Measurements from ENCODE around the gene LILRB5. TPM values are rescaled to one million over a fixed set of nuclear protein-coding genes. Genes with fewer than 3 reads are reported as not detected.
A peak's percentile ranks its signal among the peaks of the same experiment; 100 is the strongest.
"Not testable (repeated sequence)": the region's sequence is repeated elsewhere in the genome, so short reads cannot be mapped to it uniquely, and the experiment has no call there.

Gene LILRB5
- polyA plus RNA-seq, 4 donors, result 2.4 to 10.9 (median 2.8) TPM

DNA sequence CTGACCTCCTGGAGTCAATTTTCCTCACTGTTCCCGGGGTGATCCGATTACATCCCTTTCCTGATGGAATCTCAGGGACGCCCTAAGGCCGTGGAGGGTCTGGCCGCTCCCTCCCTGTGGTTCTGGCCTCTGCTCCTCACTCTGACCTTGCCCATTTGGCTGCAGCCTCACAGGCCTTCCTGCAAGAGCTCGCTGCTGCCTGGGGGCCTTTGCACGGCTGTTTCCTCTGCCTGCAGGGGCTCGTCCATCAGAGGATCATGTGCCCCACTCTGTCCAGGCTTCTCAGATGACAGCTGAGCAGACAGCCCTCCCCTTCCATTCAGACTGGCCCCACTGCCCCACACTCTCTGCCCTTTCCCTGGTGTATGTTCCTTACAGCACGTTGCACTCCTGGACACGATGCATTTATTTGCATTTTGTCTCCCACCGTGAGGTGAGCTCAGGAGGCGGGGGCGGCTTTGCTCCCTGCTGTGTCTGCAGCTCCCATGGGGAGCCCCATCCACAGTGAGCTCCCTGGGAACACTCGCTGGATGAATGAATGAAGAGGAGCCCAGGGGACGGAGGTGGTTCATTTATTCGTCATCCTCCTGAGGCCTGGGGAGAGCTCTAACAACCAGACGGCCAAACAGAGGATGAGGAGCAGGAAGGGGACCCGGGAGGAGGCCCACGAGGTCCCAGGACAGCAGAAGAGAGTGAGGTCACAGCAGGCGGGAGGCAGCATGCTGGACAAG is 39.4 kb downstream of the LILRB5 start:
- DNase-seq (ENCODE audit: low read depth in 4 of 4, low spot score in 3 of 4), result not testable (repeated sequence)

- no peak for DNase-seq (ENCODE audit: low read depth in 4 of 4, low spot score in 3 of 4)
Measured at GRCh38 chr19:54216869-54217268, 40.2 kb downstream of the LILRB5 start.

- DNase-seq (ENCODE audit: low read depth in 4 of 4, low spot score in 3 of 4), result not testable (repeated sequence)
Measured at GRCh38 chr19:54214734-54215133, 42.3 kb downstream of the LILRB5 start.

DNA sequence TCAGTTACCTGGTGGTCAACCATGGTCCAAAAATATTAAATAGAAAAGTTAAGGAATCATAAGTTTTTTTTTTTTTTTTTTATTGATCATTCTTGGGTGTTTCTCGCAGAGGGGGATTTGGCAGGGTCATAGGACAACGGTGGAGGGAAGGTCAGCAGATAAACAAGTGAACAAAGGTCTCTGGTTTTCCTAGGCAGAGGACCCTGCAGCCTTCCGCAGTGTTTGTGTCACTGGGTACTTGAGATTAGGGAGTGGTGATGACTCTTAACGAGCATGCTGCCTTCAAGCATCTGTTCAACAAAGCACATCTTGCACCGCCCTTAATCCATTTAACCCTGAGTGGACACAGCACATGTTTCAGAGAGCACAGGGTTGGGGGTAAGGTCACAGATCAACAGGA is 42.9 kb downstream of the LILRB5 start:
- DNase-seq (ENCODE audit: low read depth in 4 of 4, low spot score in 3 of 4), result not testable (repeated sequence)

DNA sequence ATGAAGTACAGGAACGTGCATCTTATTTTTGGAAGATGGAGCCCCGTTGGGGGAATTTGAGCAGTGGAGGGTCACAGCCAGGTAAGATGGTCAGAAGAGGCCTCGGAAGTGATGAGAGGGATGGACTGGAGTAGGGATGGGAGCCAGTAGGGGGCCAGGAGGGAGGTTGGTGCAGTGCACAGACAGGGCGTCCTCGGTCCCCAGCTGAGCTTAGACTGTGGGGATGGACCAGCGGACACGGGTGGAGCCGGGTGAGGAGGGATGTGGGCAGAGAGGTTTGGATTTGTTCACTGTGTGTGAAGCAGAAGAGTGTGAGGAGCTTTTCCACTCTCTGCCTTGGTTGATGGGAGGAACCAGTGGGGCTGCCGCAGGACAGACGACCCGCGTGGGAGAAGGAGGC is 45.8 kb downstream of the LILRB5 start:
- no peak for DNase-seq (ENCODE audit: low read depth in 4 of 4, low spot score in 3 of 4)

GRCh38 chr19:54209811-54210494 is 47.1 kb downstream of the LILRB5 start:
- peak in 2 of 4 donors; percentile 60 to 73 for DNase-seq (ENCODE audit: low read depth in 4 of 4, low spot score in 3 of 4)

DNA sequence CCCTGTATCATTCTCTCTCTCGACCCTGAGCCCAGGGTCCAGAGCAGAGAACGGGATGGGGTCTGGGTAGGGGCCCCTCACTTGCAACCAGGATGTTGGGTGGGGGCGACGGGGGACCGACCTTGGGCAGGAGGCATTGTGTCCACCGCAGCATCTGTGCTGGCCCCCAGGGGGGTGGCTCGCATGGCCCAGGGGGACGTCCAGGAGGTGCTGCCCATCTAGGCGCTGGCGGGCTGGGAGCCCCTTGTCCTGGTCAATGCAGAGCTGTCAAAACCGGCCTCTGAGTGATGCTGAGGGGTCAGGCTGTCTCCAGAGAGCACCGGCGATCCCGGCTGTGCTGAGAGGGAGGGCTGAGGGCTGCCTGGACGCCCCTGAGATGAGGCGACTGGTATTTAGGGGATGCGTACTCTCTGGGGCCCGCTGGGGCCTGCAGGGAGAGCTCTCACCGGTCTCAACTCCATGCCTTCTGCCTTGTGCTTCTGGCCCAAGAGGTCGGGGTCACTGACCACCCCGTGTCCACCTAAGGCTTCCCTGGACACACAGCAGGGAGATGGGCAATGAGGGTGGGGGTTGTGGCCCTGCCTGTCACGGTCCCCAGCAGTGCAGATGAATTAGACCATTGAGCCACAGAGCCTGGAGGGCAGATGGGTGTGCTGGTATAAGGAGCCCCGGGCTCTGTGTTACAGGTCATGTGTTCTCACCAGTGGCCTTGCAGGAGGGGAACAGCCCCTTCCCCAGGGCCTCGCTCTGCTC is 47.8 kb downstream of the LILRB5 start:
- no peak for DNase-seq (ENCODE audit: low read depth in 4 of 4, low spot score in 3 of 4)

- DNase-seq (ENCODE audit: low read depth in 4 of 4, low spot score in 3 of 4), result no peak
Measured at GRCh38 chr19:54208784-54209057, 48.4 kb downstream of the LILRB5 start.

DNA sequence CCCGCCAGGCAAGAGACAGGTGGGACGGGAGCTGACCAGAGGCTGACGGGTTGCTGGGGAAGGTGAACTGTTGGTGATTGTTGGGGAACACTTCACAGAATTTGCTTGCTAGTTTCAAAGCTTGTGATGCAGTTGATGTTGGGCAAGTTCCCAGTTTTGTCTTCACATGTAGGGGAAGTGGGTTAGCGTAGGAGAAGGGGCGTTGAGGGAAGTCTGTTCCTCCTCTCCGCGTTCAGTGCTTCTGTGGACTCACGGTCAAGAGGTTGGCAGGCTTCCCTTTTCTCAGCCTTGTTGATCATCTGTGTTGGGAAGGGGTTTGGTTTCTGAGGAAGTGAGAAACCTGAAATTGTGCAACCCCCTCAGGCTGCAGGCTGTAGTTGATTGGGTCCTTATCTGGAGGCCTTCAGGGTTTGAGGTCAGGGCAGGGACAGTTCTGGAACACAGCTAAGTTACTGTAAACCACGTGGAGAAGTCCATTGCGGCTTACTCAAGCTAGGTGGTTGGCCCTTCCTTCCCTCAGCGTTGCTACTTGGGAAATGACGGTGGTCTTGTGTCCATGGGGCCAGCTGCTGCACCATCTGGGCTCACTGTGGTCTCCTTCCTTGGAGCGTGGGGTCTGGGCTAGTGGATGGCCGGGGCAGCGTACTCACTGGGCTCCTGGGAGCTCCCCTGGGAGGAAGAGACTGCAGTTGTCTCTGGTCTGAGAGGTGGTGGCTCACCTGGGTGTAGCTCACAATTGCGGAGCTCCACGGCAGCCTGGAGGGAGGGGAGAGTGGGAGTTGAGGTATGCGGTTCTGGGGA is 48.9 kb downstream of the LILRB5 start:
- no peak for DNase-seq (ENCODE audit: low read depth in 4 of 4, low spot score in 3 of 4)

DNA sequence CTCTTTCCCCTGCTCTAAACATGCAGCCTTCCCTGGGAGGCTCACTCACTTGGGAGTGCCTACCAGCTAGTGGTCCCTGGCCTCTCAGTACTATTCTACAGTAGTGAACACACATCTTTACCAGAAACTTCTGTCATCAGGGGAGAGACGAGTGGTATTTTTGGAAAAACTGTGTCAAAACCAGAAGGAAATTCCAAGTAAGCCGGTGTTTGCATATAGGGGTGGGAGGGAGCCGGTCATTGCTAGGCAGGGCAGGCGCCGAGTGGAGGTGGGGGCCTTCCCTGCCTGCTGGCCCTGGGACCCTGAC is 49.4 kb downstream of the LILRB5 start:
- no peak for DNase-seq (ENCODE audit: low read depth in 4 of 4, low spot score in 3 of 4)

DNA sequence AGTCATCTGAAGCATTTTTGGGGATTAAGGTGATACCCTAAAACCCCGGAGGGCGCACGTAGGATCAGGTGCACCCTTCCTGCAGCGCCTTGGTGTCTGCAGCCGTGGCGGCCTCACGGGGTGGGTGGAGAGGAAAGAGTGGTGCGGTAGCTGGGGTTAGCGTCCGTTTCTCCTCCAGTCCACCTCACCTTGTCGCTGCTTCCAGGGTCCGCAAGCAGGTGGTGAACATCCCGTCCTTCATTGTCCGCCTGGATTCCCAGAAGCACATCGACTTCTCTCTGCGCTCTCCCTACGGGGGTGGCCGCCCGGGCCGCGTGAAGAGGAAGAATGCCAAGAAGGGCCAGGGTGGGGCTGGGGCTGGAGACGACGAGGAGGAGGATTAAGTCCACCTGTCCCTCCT is 49.9 kb downstream of the LILRB5 start:
- not testable (repeated sequence) for DNase-seq (ENCODE audit: low read depth in 4 of 4, low spot score in 3 of 4)

DNA sequence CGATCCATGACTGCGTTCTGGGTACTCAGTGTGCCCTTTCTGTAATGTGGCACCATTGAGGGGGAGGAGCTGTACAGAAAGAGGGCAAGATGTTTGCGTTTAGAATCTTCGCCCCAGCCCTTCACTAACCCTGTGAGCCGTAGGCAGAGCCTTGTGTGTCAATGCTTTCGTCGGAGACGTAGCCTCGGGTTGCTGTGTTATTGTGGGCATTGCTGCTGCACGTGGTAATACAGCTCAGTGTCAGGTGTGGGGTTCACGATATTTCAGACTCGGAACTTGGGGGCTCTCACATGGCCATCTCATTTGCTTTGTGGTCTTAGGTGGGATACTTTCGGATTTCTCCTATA is 50.3 kb downstream of the LILRB5 start:
- DNase-seq (ENCODE audit: low read depth in 4 of 4, low spot score in 3 of 4), result no peak

GRCh38 chr19:54206030-54206830 is 50.8 kb downstream of the LILRB5 start:
- DNase-seq (ENCODE audit: low read depth in 4 of 4, low spot score in 3 of 4), result no peak

DNA sequence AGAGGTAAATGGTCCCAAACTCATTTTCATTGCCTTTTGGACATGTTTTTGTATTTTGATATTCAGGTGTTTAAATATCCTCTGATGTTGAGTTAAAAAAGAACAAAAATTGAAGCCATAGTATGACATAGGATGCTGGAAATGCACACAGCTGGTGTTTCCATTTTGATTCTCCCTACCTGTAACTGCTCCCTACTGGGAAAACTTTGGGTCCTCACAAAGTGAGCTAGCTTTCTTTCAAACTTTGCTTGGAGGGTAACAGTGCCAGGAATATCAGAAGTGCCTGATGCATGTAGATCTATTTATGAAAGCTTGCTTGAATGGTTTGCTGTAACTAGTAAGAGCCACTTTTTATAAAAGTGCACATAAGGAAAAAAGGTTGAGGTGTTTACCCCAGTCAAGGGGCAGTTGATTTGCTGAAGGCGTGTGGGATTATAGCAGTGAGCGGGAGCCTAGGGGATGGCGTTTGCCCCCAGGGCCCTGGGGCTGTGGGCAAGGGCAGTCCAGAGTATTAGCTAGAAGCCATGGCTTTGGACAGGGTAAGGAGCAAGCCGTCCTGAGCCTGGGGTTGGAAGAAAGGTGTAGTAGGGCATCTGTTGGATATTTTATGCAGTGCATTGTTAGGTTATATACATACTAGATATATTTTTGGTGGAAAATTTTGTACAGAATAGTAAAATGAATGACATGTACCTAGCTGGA is 52.2 kb downstream of the LILRB5 start:
- no peak for DNase-seq (ENCODE audit: low read depth in 4 of 4, low spot score in 3 of 4)

- no peak for DNase-seq (ENCODE audit: low read depth in 4 of 4, low spot score in 3 of 4)
Measured at GRCh38 chr19:54203151-54203611, 53.9 kb downstream of the LILRB5 start.

DNA sequence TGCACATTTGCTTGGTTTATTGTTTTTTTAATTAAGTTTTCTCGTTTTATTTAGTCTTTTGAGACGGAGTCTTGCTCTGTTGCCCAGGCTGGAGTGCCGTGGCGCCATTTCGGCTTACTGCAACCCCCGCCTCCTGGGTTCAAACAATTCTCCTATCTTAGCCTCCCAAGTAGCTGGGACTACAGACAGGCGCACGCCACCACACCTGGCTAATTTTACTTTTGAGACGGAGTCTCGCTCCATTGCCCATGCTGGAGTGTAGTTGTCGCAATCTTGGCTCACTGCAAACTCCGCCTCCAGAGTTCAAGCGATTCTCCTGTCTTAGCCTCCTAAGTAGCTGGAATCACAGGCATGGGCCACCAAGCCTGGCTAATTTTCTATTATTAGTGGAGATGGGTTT is 55.1 kb downstream of the LILRB5 start:
- no peak for DNase-seq (ENCODE audit: low read depth in 4 of 4, low spot score in 3 of 4)

- no peak for DNase-seq (ENCODE audit: low read depth in 4 of 4, low spot score in 3 of 4)
Measured at GRCh38 chr19:54201172-54201701, 55.8 kb downstream of the LILRB5 start.

Measured in left renal pelvis (tissue), 4 donors.